GM15510 (cell line): ENCODE measurements around the gene SEC14L3.

Source experiments
- POLR2A ChIP-seq: IDR thresholded peaks from 3 replicates; pipeline ENCODE4 v1.6.1; 2011; ENCODE audit warnings: borderline replicate concordance; ENCODE audit not compliant: insufficient read length; ENCODE audit errors: extremely low read depth

SEC14L3 gene

GRCh38 chr22:30471616-30472318 is at the start of gene SEC14L3:
SEC14L3 (minus strand) TSS chr22:30472017; CDS start chr22:30471958, 59 bp downstream.
- TF ChIP-seq POLR2A = no peak

GRCh38 chr22:30519842-30520425 is 48.1 kb upstream of the SEC14L3 start:
- TF ChIP-seq POLR2A = no peak

GRCh38 chr22:30516731-30517130 is 44.9 kb upstream of the SEC14L3 start:
- no peak for TF ChIP-seq POLR2A

- TF ChIP-seq POLR2A = no peak
Measured at GRCh38 chr22:30516273-30516672, 44.5 kb upstream of the SEC14L3 start.

GRCh38 chr22:30514252-30514651 is 42.4 kb upstream of the SEC14L3 start:
- no peak for TF ChIP-seq POLR2A

- TF ChIP-seq POLR2A = no peak
Measured at GRCh38 chr22:30513462-30513861, 41.6 kb upstream of the SEC14L3 start.

- no peak for TF ChIP-seq POLR2A
Measured at GRCh38 chr22:30511911-30512310, 40.1 kb upstream of the SEC14L3 start.

- TF ChIP-seq POLR2A = no peak
Measured at GRCh38 chr22:30511109-30511508, 39.3 kb upstream of the SEC14L3 start.

GRCh38 chr22:30508216-30508615 is 36.4 kb upstream of the SEC14L3 start:
- no peak for TF ChIP-seq POLR2A

GRCh38 chr22:30507670-30508069 is 35.9 kb upstream of the SEC14L3 start:
- TF ChIP-seq POLR2A = no peak

GRCh38 chr22:30506507-30506968 is 34.7 kb upstream of the SEC14L3 start:
- no peak for TF ChIP-seq POLR2A

GRCh38 chr22:30503551-30503950 is 31.7 kb upstream of the SEC14L3 start:
- TF ChIP-seq POLR2A = no peak

GRCh38 chr22:30502911-30503310 is 31.1 kb upstream of the SEC14L3 start:
- TF ChIP-seq POLR2A = no peak

GRCh38 chr22:30502153-30502552 is 30.3 kb upstream of the SEC14L3 start:
- no peak for TF ChIP-seq POLR2A

GRCh38 chr22:30500628-30501027 is 28.8 kb upstream of the SEC14L3 start:
- no peak for TF ChIP-seq POLR2A
